IPS DF 6.9 (cell line): ENCODE results near the gene ZNF648.

Source experiments
- DNase-seq: peaks from one replicate; pipeline ENCODE4 v3.0.0-alpha.2; 2013; ENCODE audit warnings: low read depth, low spot score
- H3K27ac ChIP-seq: one replicate; pipeline ENCODE4 v1.5.1; 2013; ENCODE audit warnings: low read length, control low read depth
- H3K27me3 ChIP-seq: 2 replicates; pipeline ENCODE4 v1.6.1; 2013; ENCODE audit warnings: mild to moderate bottlenecking, low read length; ENCODE audit not compliant: control insufficient read depth, insufficient read depth
- H3K36me3 ChIP-seq: 2 replicates; pipeline ENCODE4 v1.6.1; 2013; ENCODE audit warnings: low read length; ENCODE audit not compliant: control insufficient read depth, insufficient read depth
- H3K4me1 ChIP-seq: 2 replicates; pipeline ENCODE4 v1.6.1; 2013; ENCODE audit warnings: low read length; ENCODE audit not compliant: control insufficient read depth, insufficient read depth
- H3K4me3 ChIP-seq: 2 replicates; pipeline ENCODE4 v1.5.1; 2013; ENCODE audit warnings: mild to moderate bottlenecking, low read length
- H3K9me3 ChIP-seq: 2 replicates; pipeline ENCODE4 v1.6.1; 2013; ENCODE audit warnings: low read length, inconsistent platforms; ENCODE audit not compliant: control insufficient read depth, insufficient read depth
- WGBS: extraction: QIAGEN DNeasy Blood & Tissue Kit; methylation state at CpG from one replicate; pipeline ENCODE4 v1.1.7; 2013; ENCODE audit warnings: mixed read lengths, missing lambda C conversion rate; ENCODE audit not compliant: insufficient read length, insufficient coverage; 5-methylcytosine and 5-hydroxymethylcytosine counted together

Gene ZNF648

DNA sequence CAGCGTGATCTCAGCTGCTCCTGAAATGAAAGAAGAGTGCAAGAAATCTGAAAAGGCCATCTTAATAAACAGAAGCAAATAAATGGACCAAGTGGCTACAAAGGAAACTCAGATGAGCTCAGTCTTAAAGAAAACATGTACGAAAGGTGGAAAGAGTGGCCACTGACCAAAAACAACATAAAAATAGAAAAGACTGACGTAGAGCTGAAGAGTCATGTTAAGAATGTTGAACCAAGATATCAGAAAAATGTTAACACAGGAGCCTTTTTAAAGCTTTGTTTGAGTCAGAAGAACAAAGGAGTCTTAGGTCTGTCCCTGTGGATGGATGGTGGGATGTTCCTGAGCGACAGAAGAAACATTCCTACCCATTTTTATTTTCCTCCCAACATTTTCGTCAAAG is 30.8 kb upstream of the ZNF648 start:
- H3K27me3 ChIP-seq = no peaks in the 10 kb centered on the region
- DNase-seq = no peak
- no CpG with 5 or more reads among the region's 5 CpGs for WGBS
- H3K27ac ChIP-seq = no peak overlapping the region
- 0 out of 2 replicates have a peak, but pooled peaks cover 1% of the 10 kb centered on the region for H3K4me1 ChIP-seq
- no peak overlapping the region for H3K4me3 ChIP-seq
- H3K9me3 ChIP-seq = no peaks in the 10 kb centered on the region
- no peaks in the 10 kb centered on the region for H3K36me3 ChIP-seq

DNA sequence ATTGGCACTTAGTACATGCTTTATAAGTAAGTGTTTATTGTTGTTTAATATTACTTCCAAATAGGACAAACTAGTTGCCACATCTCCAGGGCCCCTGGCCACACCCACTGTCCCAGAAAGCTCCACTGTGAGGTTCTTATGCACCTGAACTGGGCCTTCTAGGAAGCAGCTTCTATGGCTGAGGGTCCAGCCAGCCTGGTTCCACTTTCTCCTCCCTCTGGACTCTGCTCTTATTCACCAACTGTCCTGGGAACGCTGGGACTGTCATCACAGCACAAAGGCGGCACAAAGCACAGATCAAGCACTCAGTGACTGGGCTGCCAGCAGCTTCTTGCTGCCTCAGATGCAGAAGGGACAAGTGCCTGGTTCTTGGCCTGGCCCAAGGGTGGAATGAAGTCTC is 29.6 kb upstream of the ZNF648 start:
- Histone ChIP-seq H3K27ac (no peak overlapping the region), H3K36me3 (no peaks in the 10 kb centered on the region), H3K9me3 (no peaks in the 10 kb centered on the region), H3K4me1 (0 out of 2 replicates have a peak, but pooled peaks cover 1% of the 10 kb centered on the region), H3K4me3 (no peak overlapping the region), H3K27me3 (no peaks in the 10 kb centered on the region)
- no peak for DNase-seq
- no CpG with 5 or more reads among the region's 2 CpGs for WGBS

DNA sequence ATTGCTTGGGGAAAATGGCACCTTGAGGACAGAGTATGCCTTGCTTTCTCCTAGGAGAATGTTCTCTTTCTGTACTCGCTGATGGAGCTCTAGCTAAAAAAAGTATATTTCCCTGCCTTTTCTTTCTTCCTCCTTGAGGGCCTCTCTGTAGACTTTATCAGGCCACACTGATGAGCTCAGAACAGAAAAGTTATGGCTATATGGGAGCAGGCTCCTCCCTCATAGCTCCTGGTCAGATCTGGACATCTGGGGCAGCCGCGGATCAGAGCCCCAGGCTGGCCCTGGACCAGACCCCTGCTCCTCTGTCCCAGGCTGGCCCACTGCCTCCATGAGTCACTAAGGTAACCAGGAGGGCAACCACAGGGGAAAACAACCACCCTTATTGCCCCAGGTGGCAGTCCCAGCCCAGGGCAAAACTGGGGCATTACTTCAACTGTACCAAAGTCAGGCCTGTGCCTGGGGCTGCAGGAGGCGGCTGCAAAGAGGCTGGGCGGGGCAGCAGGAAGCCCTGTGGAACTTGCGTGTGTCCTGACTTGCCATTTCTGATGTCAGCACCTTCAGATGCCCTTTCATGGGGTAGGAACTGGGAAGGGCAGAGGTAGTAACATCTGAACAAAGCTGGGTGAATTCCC is 26.3 kb upstream of the ZNF648 start:
- no peak overlapping the region for H3K27ac ChIP-seq
- H3K4me1 ChIP-seq = 0 out of 2 replicates have a peak, but pooled peaks cover 1% of the 10 kb centered on the region
- H3K9me3 ChIP-seq = no peaks in the 10 kb centered on the region
- H3K27me3 ChIP-seq = no peaks in the 10 kb centered on the region
- no peaks in the 10 kb centered on the region for H3K36me3 ChIP-seq
- no peak for DNase-seq
- H3K4me3 ChIP-seq = no peak overlapping the region
- WGBS = no CpG with 5 or more reads among the region's 6 CpGs

DNA sequence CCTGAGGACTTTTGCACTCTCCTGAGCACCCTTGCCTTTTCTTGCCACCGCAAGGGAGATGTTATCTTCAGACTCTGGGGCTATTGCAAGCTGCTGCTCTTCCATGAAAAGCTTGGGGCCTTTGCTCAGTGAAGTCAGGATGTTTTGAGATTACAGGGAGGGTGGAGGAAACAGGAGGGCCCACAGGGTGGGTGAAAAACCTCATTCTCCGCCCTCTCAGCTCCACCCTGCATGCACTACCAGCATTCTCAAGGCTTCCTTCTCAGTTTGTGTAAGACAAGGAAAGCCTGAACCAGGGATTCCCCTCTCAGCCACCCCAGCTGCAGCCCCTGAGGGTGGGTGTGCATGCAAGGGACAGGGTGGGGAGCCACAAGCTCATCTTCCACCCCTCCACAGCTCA is 25.8 kb upstream of the ZNF648 start:
- H3K36me3 ChIP-seq = no peaks in the 10 kb centered on the region
- no peak overlapping the region for H3K27ac ChIP-seq

DNA sequence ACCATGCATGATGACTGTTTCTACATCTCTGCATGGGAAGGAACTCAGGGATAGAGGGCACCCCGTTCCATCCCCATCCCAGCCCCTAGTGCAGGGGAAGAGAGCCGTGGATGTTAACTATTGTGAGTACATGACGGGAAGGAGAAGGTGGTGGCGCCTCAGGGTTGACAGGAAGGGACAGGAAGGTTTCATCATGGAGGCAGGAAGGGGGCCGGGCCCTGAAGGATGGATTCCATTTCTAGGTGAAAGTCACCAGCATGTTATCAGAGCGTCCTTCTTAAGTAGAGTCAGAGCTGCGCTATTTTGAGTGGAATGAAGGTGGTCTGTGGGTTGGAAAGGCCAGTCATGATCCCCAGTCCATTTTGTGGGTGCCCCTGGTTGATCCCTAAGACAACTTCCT is 25.1 kb upstream of the ZNF648 start:
- Histone ChIP-seq H3K27ac (no peak overlapping the region), H3K4me1 (0 out of 2 replicates have a peak, but pooled peaks cover 1% of the 10 kb centered on the region), H3K4me3 (no peak overlapping the region), H3K9me3 (no peaks in the 10 kb centered on the region), H3K27me3 (no peaks in the 10 kb centered on the region), H3K36me3 (no peaks in the 10 kb centered on the region)
- WGBS = no CpG with 5 or more reads among the region's 7 CpGs
- DNase-seq = no peak

More for the DNA sequence above, 25.8 kb upstream of the ZNF648 start:
- Histone ChIP-seq H3K9me3 (no peaks in the 10 kb centered on the region), H3K4me1 (0 out of 2 replicates have a peak, but pooled peaks cover 1% of the 10 kb centered on the region), H3K27me3 (no peaks in the 10 kb centered on the region), H3K4me3 (no peak overlapping the region)
- no peak for DNase-seq
- WGBS = no CpG with 5 or more reads among the region's 2 CpGs

DNA sequence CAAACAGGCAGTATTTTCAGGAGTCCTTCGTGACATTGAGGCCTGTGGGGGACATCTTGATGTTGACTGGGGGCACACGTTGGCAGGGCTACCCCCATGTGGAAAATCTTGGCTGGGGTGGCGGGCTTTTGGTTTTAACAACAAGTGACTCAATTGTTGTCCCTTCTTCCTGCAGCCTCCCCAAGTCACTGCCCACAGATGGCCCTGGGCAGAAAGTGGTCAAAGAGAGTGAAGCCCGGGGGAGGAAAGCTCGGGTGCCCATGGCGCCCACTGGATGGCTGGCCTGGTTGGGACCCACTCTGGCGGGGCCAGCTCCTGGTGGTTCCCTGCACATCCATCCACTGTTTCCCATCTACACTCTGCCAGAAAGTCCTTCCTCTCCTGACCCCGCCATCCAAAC is 24.6 kb upstream of the ZNF648 start:
- WGBS = no CpG with 5 or more reads among the region's 8 CpGs
- no peak for DNase-seq

DNA sequence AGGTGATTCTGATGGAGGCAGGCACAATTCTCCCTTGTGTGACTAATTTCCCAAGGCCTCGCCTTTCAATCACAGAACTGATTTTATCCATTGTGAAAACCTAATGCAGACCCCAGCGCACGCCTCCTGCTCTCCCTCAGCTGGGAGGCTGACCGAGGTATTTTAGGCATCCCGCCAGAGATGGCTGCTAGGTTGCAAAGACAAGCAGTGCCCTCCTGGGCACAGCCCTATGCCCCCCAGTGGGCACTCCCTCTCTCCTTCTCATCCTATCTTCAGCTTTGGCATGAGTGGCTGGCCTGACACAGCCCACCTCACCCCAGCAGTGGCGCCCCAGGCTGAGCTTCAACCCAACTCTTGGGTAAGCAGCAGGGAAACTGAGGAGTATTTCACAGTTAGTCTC is 24.2 kb upstream of the ZNF648 start:
- Histone ChIP-seq H3K4me1 (0 out of 2 replicates have a peak, but pooled peaks cover 1% of the 10 kb centered on the region), H3K4me3 (no peak overlapping the region), H3K27ac (no peak overlapping the region), H3K36me3 (no peaks in the 10 kb centered on the region), H3K9me3 (no peaks in the 10 kb centered on the region), H3K27me3 (no peaks in the 10 kb centered on the region)
- DNase-seq = no peak
- WGBS = no CpG with 5 or more reads among the region's 6 CpGs

More for the DNA sequence above, 24.6 kb upstream of the ZNF648 start:
- no peaks in the 10 kb centered on the region for H3K36me3 ChIP-seq
- H3K27ac ChIP-seq = no peak overlapping the region
- no peak overlapping the region for H3K4me3 ChIP-seq
- H3K27me3 ChIP-seq = no peaks in the 10 kb centered on the region
- 0 out of 2 replicates have a peak, but pooled peaks cover 1% of the 10 kb centered on the region for H3K4me1 ChIP-seq
- no peaks in the 10 kb centered on the region for H3K9me3 ChIP-seq

DNA sequence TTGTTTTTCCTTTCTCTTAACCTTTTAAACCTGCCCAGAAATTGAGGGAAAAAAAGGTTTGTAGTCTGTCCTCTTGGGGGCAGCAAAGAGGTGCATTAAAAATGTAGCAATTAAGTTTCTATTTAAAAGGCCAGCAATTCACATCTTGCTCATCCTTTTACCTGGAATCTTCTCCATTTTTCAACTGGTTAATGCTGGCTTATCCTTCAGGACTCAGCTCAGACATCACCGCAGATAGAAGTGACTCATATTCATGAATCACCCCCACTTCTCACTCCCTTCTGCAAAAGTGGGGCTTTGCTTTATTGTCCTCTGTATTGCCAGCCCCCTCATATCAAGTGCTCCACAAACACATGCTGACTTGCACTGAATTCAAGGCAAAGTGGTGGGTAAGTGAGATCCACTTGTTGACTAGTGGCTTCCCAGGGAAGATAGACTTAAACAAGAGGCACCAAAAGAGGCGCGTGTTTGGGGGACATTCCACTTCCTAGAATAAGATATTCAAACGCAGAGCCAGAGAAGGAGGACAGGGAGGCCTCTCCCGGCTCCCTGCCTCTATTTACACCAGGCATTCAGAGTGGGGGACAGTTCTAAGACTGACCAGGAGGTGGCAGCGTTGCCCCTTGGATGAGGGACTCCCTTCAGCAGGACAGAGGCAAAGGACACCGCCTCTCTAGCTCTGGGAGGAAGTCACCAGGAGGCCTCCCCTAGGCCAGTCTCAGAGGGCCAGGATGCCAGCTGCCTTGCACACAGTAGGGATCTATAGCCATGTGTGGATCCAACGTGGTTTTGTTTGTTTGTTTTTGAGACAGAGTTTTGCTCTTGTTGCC is 23.2 kb upstream of the ZNF648 start:
- WGBS = no CpG with 5 or more reads among the region's 8 CpGs
- Histone ChIP-seq H3K4me1 (no peaks in the 10 kb centered on the region), H3K4me3 (no peak overlapping the region), H3K27ac (no peak overlapping the region), H3K27me3 (no peaks in the 10 kb centered on the region), H3K9me3 (no peaks in the 10 kb centered on the region), H3K36me3 (no peaks in the 10 kb centered on the region)
- DNase-seq = peak; percentile 85

DNA sequence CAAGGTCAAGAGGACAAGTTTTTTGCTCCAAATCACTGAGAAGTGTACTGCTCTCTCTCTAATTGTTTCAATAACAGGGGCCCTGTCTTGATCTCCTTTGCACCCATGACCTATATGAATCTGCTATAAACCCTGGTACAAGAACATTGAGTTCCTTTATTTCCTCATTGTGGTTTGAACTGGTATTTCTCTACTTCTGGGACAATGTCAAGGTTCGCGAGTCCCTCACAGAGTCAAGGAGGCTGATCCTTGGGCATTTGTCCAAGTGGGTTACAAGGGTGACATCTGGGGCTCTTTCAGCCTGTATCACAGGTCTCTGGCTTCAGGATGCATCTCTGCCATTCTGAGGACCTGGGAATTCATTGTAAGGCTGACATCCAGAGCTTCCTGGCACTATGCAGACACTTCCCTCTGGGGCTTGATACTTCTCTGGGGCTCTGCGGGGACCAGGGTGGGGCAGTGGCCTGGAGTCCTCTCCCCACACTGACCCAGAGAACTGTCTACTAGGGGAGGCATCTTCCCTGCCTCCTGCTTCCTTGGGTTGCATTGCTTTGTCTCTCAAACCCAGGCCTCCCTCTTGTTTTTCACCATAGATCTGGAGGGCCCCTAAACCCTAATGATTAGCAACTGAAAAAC is 22.5 kb upstream of the ZNF648 start:
- no peak for DNase-seq
- Histone ChIP-seq H3K4me1 (no peaks in the 10 kb centered on the region), H3K9me3 (no peaks in the 10 kb centered on the region), H3K27ac (no peak overlapping the region), H3K4me3 (no peak overlapping the region), H3K27me3 (no peaks in the 10 kb centered on the region), H3K36me3 (no peaks in the 10 kb centered on the region)
- WGBS = no CpG with 5 or more reads among the region's 3 CpGs

DNA sequence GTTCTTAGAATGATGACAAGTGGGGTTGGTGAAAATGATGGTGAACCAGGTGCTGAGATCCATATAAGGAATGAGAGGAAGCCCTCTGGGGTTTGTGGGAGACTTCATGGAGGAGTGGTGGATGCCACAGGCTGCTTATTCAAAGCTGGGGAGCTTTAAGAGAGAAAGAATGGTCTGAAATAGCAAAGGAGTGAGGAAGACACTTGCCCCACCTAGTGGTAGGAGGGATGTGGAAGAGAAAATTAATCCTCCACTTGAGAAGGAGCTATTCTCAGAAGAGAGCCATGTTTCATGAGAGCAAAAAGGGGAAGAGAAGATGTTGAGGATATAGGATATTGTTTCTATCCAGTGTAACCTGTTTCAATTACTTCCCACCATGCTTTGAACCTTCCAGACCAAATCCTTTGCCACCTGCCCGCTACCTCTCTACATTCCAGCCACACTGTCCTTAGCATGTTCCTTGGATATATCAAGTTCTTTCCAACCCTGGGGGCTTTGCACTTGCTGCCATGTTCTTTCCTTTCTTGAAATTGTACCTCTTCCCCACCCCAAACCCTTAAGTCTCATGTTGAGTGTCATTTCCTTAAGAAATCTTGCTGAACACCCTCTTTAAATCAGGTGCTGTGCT is 19.6 kb upstream of the ZNF648 start:
- no peak for DNase-seq
- no CpG with 5 or more reads among the region's 1 CpG for WGBS
- H3K36me3 ChIP-seq = no peaks in the 10 kb centered on the region
- no peak overlapping the region for H3K4me3 ChIP-seq
- H3K27me3 ChIP-seq = no peaks in the 10 kb centered on the region
- H3K4me1 ChIP-seq = no peaks in the 10 kb centered on the region; the same call in 1 of the 2 replicates
- H3K9me3 ChIP-seq = no peaks in the 10 kb centered on the region
- H3K27ac ChIP-seq = no peak overlapping the region
